ENCODE measurements around the gene TULP3. TPM values are rescaled to one million over a fixed set of nuclear protein-coding genes. Genes with fewer than 3 reads are reported as not detected.
"Not testable (repeated sequence)": the region's sequence is repeated elsewhere in the genome, so short reads cannot be mapped to it uniquely, and the experiment has no call there.

The TULP3 gene
- total RNA-seq, 2 experiments from 2014 or later: 10.7 to 11.0 TPM

DNA sequence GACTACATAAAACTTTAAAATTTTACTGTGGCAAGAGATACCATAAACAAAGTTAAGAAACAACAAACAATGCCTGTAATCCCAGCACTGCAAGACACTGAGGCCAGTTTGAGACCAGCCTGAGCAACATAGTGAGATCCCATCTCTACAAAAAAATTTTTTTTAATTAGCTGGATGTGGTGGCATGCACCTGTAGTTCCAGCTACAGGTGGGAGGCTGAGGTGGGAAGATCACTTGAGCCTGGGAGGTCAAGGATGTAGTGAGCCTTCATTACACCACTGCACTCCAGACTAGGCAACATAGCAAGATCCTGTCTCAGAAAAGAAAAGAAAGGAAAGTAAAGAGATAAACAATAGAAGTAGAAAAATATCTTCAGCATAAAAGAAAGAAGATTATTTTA is 30.5 kb upstream of the TULP3 start:
- Histone ChIP-seq H2AFZ (ENCODE audit: low read length) (no peak overlapping the region), H4K20me1 (ENCODE audit: insufficient read depth, low read length) (no peaks in the 10 kb centered on the region), H3K27ac (ENCODE audit: low read depth, low read length, poor library complexity, severe bottlenecking) (no peak overlapping the region), H3K9me2 (ENCODE audit: insufficient read depth, low read length) (no peaks in the 10 kb centered on the region), H3K4me2 (ENCODE audit: low read length) (no peak overlapping the region), H3K9me3 (ENCODE audit: low read length) (no peaks in the 10 kb centered on the region), H3K4me3 (ENCODE audit: low read depth, low read length, poor library complexity, severe bottlenecking) (no peak overlapping the region), H3K36me3 (ENCODE audit: insufficient read depth, low read length) (peaks cover 94% of the 10 kb centered on the region), H3K4me1 (ENCODE audit: insufficient read depth, low read length, poor library complexity, severe bottlenecking) (no peaks in the 10 kb centered on the region), H3K79me2 (ENCODE audit: insufficient read depth, low read depth, low read length) (no peaks in the 10 kb centered on the region)
- DNase-seq (ENCODE audit: low spot score): no peak
- BruUV-seq (replicated peaks): no TSS peak
- TF ChIP-seq, protein P1, sequence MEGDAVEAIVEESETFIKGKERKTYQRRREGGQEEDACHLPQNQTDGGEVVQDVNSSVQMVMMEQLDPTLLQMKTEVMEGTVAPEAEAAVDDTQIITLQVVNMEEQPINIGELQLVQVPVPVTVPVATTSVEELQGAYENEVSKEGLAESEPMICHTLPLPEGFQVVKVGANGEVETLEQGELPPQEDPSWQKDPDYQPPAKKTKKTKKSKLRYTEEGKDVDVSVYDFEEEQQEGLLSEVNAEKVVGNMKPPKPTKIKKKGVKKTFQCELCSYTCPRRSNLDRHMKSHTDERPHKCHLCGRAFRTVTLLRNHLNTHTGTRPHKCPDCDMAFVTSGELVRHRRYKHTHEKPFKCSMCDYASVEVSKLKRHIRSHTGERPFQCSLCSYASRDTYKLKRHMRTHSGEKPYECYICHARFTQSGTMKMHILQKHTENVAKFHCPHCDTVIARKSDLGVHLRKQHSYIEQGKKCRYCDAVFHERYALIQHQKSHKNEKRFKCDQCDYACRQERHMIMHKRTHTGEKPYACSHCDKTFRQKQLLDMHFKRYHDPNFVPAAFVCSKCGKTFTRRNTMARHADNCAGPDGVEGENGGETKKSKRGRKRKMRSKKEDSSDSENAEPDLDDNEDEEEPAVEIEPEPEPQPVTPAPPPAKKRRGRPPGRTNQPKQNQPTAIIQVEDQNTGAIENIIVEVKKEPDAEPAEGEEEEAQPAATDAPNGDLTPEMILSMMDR (conservative IDR thresholded peaks at IDR 0.05; ENCODE audit: low read length): no peak
- TF ChIP-seq EZH2phosphoT487 (IDR thresholded peaks at IDR 0.05; ENCODE audit: borderline replicate concordance, low read depth, low read length): no peak
- CTCF ChIA-PET (ENCODE audit: unreplicated experiment): no interaction called here
- intact Hi-C loops (cut with micrococcal nuclease; ENCODE audit: unreplicated experiment): no loop called here
- POLR2A ChIA-PET: interaction anchor here (0.7 kb wide), 1 partner anchor 12 kb away, joined by 5 read pairs; no protein-coding TSS in a partner anchor

DNA sequence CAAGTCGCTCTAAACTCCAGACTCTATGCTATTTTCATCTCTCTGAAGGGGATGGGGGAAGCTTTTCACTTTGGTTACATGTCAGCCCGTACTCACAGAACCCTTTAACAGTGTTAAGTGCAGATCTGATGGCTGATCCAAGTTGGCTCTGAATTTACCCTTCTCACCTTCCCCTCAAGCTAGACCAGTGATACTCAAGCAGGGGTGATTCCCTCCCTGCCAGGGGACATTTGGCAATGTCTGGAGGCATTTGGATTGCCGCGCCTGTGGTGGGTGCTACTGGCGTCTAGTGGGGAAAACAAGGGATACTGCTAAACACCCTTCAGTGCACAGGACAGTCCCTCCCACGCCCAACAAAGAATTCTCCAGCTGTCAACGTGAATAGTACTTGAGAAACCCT is 27.8 kb upstream of the TULP3 start:
- no peaks in the 10 kb centered on the region for H3K4me1 ChIP-seq (ENCODE audit: insufficient read depth, low read length, poor library complexity, severe bottlenecking)
- ChIA-PET CTCF (ENCODE audit: unreplicated experiment) (no interaction called here), POLR2A (interaction anchor here (1.4 kb wide), 1 partner anchor 12 kb away, joined by 4 read pairs; no protein-coding TSS in a partner anchor)
- H2AFZ ChIP-seq (ENCODE audit: low read length): no peak overlapping the region
- no peaks in the 10 kb centered on the region for H3K9me2 ChIP-seq (ENCODE audit: insufficient read depth, low read length)
- H3K36me3 ChIP-seq (ENCODE audit: insufficient read depth, low read length): peaks cover 96% of the 10 kb centered on the region
- no peak overlapping the region for H3K27ac ChIP-seq (ENCODE audit: low read depth, low read length, poor library complexity, severe bottlenecking)
- H3K79me2 ChIP-seq (ENCODE audit: insufficient read depth, low read depth, low read length): no peaks in the 10 kb centered on the region
- intact Hi-C loops (cut with micrococcal nuclease; ENCODE audit: unreplicated experiment): no loop called here
- no peak for DNase-seq (ENCODE audit: low spot score)
- no peak overlapping the region for H3K4me2 ChIP-seq (ENCODE audit: low read length)
- TF ChIP-seq, protein P1 (conservative IDR thresholded peaks at IDR 0.05; ENCODE audit: low read length): no peak
- no peak for TF ChIP-seq EZH2phosphoT487 (IDR thresholded peaks at IDR 0.05; ENCODE audit: borderline replicate concordance, low read depth, low read length)
- H4K20me1 ChIP-seq (ENCODE audit: insufficient read depth, low read length): no peaks in the 10 kb centered on the region
- no peak overlapping the region for H3K4me3 ChIP-seq (ENCODE audit: low read depth, low read length, poor library complexity, severe bottlenecking)
- H3K9me3 ChIP-seq (ENCODE audit: low read length): no peaks in the 10 kb centered on the region
- no TSS peak for BruUV-seq (replicated peaks)

DNA sequence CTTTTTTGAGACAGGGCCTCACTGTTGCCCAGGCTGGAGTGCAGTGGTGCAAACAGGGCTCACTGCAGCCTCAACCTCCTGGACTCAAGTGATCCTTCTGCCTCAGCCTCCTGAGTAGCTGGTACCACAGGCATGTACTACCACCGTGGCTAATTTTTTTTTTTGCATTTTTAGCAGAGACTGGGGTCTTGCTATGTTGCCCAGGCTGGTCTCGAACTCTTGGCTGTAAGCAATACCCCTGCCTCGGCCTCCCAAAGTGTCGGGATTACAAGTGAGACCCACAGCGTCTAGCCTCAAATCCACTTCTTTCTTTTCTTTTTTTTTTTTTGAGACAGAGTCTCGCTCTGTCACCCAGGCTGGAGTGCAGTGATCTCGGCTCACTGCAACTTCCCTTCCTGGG is 27.3 kb upstream of the TULP3 start:
- H3K4me3 ChIP-seq (ENCODE audit: low read depth, low read length, poor library complexity, severe bottlenecking); H3K79me2 ChIP-seq (ENCODE audit: insufficient read depth, low read depth, low read length); H3K4me2 ChIP-seq (ENCODE audit: low read length); H2AFZ ChIP-seq (ENCODE audit: low read length); H4K20me1 ChIP-seq (ENCODE audit: insufficient read depth, low read length); H3K9me2 ChIP-seq (ENCODE audit: insufficient read depth, low read length); H3K27ac ChIP-seq (ENCODE audit: low read depth, low read length, poor library complexity, severe bottlenecking); H3K9me3 ChIP-seq (ENCODE audit: low read length); intact Hi-C loops (cut with micrococcal nuclease; ENCODE audit: unreplicated experiment); CTCF ChIA-PET (ENCODE audit: unreplicated experiment); H3K4me1 ChIP-seq (ENCODE audit: insufficient read depth, low read length, poor library complexity, severe bottlenecking); DNase-seq (ENCODE audit: low spot score); BruUV-seq (replicated peaks): not testable (repeated sequence)
- peaks cover 96% of the 10 kb centered on the region for H3K36me3 ChIP-seq (ENCODE audit: insufficient read depth, low read length)
- POLR2A ChIA-PET: interaction anchor here (1.1 to 1.4 kb wide), 2 partner anchors 12 to 14 kb away, joined by 4 to 5 read pairs; partner anchors contain the start of genes FOXM1 and RHNO1
